RWPE2 (cell line): ENCODE results near the gene FAM151B.
A peak's percentile ranks its signal among the peaks of the same experiment; 100 is the strongest.

Experiments used
- ATAC-seq: fragments of 200-7000 bp; cut with Tn5 transposase; 3 replicates; pipeline ENCODE4 v1.9.1; 2021; ENCODE audit warnings: low read depth
- DNase-seq: peaks from one replicate; pipeline ENCODE4 v3.0.0-alpha.2; 2020; ENCODE audit warnings: low spot score
- H3K27ac ChIP-seq: fragments of 450-650 bp; 2 replicates; pipeline ENCODE4 v1.5.1; 2017; ENCODE audit warnings: mild to moderate bottlenecking; ENCODE audit not compliant: poor library complexity, severe bottlenecking
- H3K27me3 ChIP-seq: fragments of 250-450 bp; sonication (Bioruptor Pico); 2 replicates; pipeline ENCODE4 v1.5.1; 2021; ENCODE audit warnings: mild to moderate bottlenecking, moderate library complexity; ENCODE audit not compliant: insufficient read depth, poor library complexity, severe bottlenecking
- H3K36me3 ChIP-seq: fragments of 250-450 bp; sonication (Bioruptor Pico); 2 replicates; pipeline ENCODE4 v1.5.1; 2020; ENCODE audit warnings: low read depth, mild to moderate bottlenecking, moderate library complexity
- H3K4me1 ChIP-seq: fragments of 250-450 bp; sonication (Bioruptor Pico); 2 replicates; pipeline ENCODE4 v1.5.1; 2021; ENCODE audit warnings: mild to moderate bottlenecking, moderate library complexity; ENCODE audit not compliant: insufficient read depth, poor library complexity, severe bottlenecking
- H3K4me3 ChIP-seq: fragments of 250-450 bp; sonication (Bioruptor Pico); 2 replicates; pipeline ENCODE4 v1.5.1; 2021; ENCODE audit warnings: mild to moderate bottlenecking, moderate library complexity; ENCODE audit not compliant: severe bottlenecking
- H3K9me3 ChIP-seq: fragments of 250-450 bp; sonication (Bioruptor Pico); 2 replicates; pipeline ENCODE4 v1.5.1; 2021; ENCODE audit warnings: mild to moderate bottlenecking, moderate library complexity; ENCODE audit not compliant: severe bottlenecking
- TF ChIP-seq, protein P1 (sequence below): fragments of 450-650 bp; IDR thresholded peaks from one replicate; pipeline ENCODE4 v1.5.1; 2017; ENCODE audit warnings: mild to moderate bottlenecking, moderate library complexity; ENCODE audit not compliant: poor library complexity, severe bottlenecking

FAM151B gene

DNA sequence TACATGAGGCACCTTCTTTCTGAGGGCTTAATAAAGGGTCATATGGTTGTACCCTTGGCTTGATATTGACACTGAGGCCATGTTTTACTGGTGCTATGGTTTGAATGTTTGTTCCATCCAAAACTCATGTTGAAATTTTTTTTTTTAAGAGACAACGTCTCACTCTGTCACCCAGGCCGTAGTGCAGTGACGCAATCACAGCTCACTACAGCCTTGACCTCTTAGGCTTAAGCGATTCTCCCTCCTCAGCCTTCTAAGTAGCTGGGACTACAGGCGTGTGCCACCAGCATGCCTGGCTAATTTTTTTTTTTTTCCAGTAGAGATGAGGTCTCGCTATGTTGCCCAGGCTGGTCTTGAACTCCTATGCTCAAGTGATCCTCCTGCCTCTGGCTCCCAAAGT lies 20.9 kb downstream of the FAM151B start:
- Histone ChIP-seq H3K27me3 (no peaks in the 10 kb centered on the region), H3K27ac (no peak overlapping the region), H3K36me3 (no peaks in the 10 kb centered on the region), H3K9me3 (no peaks in the 10 kb centered on the region), H3K4me3 (no peak overlapping the region), H3K4me1 (no peaks in the 10 kb centered on the region)
- ATAC-seq: no peak
- TF ChIP-seq, protein P1, sequence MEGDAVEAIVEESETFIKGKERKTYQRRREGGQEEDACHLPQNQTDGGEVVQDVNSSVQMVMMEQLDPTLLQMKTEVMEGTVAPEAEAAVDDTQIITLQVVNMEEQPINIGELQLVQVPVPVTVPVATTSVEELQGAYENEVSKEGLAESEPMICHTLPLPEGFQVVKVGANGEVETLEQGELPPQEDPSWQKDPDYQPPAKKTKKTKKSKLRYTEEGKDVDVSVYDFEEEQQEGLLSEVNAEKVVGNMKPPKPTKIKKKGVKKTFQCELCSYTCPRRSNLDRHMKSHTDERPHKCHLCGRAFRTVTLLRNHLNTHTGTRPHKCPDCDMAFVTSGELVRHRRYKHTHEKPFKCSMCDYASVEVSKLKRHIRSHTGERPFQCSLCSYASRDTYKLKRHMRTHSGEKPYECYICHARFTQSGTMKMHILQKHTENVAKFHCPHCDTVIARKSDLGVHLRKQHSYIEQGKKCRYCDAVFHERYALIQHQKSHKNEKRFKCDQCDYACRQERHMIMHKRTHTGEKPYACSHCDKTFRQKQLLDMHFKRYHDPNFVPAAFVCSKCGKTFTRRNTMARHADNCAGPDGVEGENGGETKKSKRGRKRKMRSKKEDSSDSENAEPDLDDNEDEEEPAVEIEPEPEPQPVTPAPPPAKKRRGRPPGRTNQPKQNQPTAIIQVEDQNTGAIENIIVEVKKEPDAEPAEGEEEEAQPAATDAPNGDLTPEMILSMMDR: no peak
- DNase-seq: no peak

DNA sequence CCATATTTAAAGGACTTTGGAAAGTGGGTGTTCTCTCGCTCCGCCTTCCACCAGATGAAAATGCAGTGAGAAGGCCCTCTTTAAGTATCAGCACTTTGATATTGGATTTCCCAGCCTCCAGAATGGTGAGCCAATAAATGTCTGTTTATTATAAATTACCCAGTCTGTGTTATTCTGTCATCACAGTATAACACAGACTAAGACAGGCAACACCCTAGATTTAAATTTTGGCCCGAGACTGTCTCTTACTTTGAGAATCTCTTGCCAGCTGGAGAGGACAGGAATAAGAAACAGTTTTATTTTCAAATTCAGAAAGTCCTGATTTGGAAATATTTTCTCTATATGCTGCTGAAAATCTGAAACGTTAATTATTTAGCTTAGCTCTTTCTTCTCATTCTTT lies 21.5 kb downstream of the FAM151B start:
- DNase-seq (no peak), ATAC-seq (no peak)
- H3K4me3 ChIP-seq: no peak overlapping the region
- TF ChIP-seq, protein P1: no peak
- no peak overlapping the region for H3K27ac ChIP-seq
- no peaks in the 10 kb centered on the region for H3K36me3 ChIP-seq
- no peaks in the 10 kb centered on the region for H3K9me3 ChIP-seq
- no peaks in the 10 kb centered on the region for H3K27me3 ChIP-seq
- no peaks in the 10 kb centered on the region for H3K4me1 ChIP-seq

DNA sequence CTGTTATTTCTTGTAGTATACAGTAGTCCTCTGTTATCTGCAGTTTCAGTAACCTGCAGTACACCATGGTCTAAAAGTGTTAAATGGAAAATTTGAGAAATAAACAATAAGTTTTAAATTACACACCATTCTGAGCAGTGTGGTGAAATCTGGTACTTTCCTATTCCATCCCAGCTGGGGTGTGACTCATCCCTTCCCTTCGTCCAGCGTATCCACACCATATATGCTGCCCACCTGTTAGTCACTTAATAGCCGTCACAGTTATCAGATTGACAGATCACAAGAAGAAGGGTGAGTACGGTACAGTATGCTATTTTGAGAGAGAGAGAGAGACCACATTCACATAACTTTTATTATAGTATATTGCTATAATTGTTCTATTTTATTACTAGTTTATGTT lies 28.9 kb downstream of the FAM151B start:
- DNase-seq (peak; percentile 69), ATAC-seq (peak; percentile 100)
- peaks cover 3% of the 10 kb centered on the region for H3K4me1 ChIP-seq
- no peaks in the 10 kb centered on the region for H3K36me3 ChIP-seq
- H3K9me3 ChIP-seq: no peaks in the 10 kb centered on the region
- H3K27ac ChIP-seq: no peak overlapping the region
- H3K4me3 ChIP-seq: no peak overlapping the region
- H3K27me3 ChIP-seq: no peaks in the 10 kb centered on the region
- TF ChIP-seq, protein P1: no peak

DNA sequence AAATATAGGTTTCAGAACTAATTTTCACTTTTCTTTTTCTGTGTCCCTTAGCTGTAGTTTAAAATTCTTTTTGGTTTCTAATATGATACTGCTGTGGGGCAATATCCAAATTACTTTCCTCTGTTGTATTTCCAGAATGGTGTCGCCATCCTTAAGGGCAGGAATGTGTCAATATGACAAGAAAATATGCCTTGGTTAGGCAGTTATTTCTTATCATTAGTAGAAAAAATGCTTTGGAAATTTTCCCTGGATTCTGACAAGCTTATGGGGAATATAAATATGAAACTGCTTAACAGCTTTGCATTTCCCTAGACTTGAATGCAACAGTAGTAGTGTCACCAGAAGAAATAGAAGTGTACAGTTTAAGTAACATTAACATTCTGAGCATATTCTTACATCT lies 52.8 kb downstream of the FAM151B start:
- no peaks in the 10 kb centered on the region for H3K4me1 ChIP-seq
- no peak overlapping the region for H3K4me3 ChIP-seq
- no peak overlapping the region for H3K27ac ChIP-seq
- DNase-seq (no peak), ATAC-seq (no peak)
- H3K36me3 ChIP-seq: no peaks in the 10 kb centered on the region
- H3K27me3 ChIP-seq: peaks cover 3% of the 10 kb centered on the region
- H3K9me3 ChIP-seq: peaks cover 3% of the 10 kb centered on the region
- TF ChIP-seq, protein P1: no peak

DNA sequence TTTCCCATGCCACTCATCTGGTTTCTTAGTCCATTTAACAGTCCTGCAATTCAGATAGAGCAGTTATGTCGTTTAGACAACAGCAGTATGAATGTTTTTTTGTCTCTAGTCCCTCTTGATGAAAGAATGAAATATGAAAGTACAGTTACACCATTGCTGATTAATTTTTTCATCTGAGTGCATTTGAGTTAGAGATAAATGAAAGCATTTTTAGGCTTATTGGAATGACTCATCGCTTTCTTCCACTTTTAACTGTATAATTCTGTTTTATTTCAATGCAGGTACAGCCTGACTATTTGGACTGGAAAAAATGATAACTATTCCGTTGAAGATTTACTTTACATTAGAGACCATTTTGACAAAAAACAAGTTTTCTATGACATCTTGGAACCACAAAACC lies 53.5 kb downstream of the FAM151B start:
- H3K4me1 ChIP-seq: no peaks in the 10 kb centered on the region
- no peak overlapping the region for H3K27ac ChIP-seq
- TF ChIP-seq, protein P1: no peak
- H3K4me3 ChIP-seq: no peak overlapping the region
- no peak for DNase-seq
- peaks cover 3% of the 10 kb centered on the region for H3K9me3 ChIP-seq
- H3K36me3 ChIP-seq: no peaks in the 10 kb centered on the region
- H3K27me3 ChIP-seq: peaks cover 3% of the 10 kb centered on the region
- ATAC-seq: no peak
